Activated T-helper 1 cell treated with anti-CD3 and anti-CD28 coated beads, Interleukin-12 subunit alpha, Interleukin-12 subunit beta, Interleukin-2, Interleukin-4 antibody, amounts not matched to agents 30 ng/mL and 10 ng/mL and 1 ng/mL, durations not matched to agents 14 hours and 24 hours and 36 hours (primary cell): ENCODE measurements around the gene BABAM2. TPM values are rescaled to one million over a fixed set of nuclear protein-coding genes. Genes with fewer than 3 reads are reported as not detected.

Experiments used
- DNase-seq: peaks from one replicate; pipeline ENCODE4 v3.0.0; 2021; ENCODE audit warnings: low spot score
- H3K27ac Mint-ChIP-seq: one replicate; pipeline ENCODE4 v1.8.0; 2021; ENCODE audit warnings: mild to moderate bottlenecking, mixed read lengths
- H3K27me3 Mint-ChIP-seq: one replicate; pipeline ENCODE4 v1.8.0; 2022; ENCODE audit warnings: mild to moderate bottlenecking, moderate library complexity, mixed read lengths; ENCODE audit not compliant: insufficient read depth
- H3K36me3 Mint-ChIP-seq: one replicate; pipeline ENCODE4 v1.8.0; 2021; ENCODE audit warnings: low read depth, mixed read lengths
- H3K4me1 Mint-ChIP-seq: one replicate; pipeline ENCODE4 v1.8.0; 2021; ENCODE audit warnings: low read depth, mixed read lengths
- H3K4me3 Mint-ChIP-seq: one replicate; pipeline ENCODE4 v1.8.0; 2021; ENCODE audit warnings: mild to moderate bottlenecking, moderate library complexity, mixed read lengths
- H3K9me3 Mint-ChIP-seq: one replicate; pipeline ENCODE4 v1.8.0; 2021; ENCODE audit warnings: mixed read lengths
- intact Hi-C: fragments of 100-400 bp; cut with micrococcal nuclease; formaldehyde crosslinking; loops from one replicate; pipeline ENCODE4 v1.15.1; 2024
- total RNA-seq: library from RNA; stranded (reverse); gene quantifications from 2 replicates; pipeline ENCODE4 v1.2.3, GENCODE V29; 2022

The BABAM2 gene
- total RNA-seq, 1 donor from 2014 or later = 46.6 TPM

GRCh38 chr2:28269019-28269784 lies 378.7 kb downstream of the BABAM2 start:
- no peaks in the 10 kb centered on the region for H3K9me3 Mint-ChIP-seq
- no peaks in the 10 kb centered on the region for H3K27me3 Mint-ChIP-seq
- peaks cover 37% of the 10 kb centered on the region for H3K4me1 Mint-ChIP-seq
- no peak for DNase-seq
- H3K4me3 Mint-ChIP-seq = no peak overlapping the region
- no peak overlapping the region for H3K27ac Mint-ChIP-seq
- intact Hi-C loops = no loop called here
- peaks cover 6% of the 10 kb centered on the region for H3K36me3 Mint-ChIP-seq

GRCh38 chr2:28270456-28271152 lies 380.1 kb downstream of the BABAM2 start:
- Mint-ChIP-seq H3K27me3 (no peaks in the 10 kb centered on the region), H3K9me3 (no peaks in the 10 kb centered on the region), H3K27ac (peak overlapping the region; percentile 27), H3K4me3 (no peak overlapping the region), H3K36me3 (peaks cover 6% of the 10 kb centered on the region), H3K4me1 (peaks cover 51% of the 10 kb centered on the region)
- intact Hi-C loops = loop anchor here (1.0 kb wide), 1 partner anchor 18 kb away; no protein-coding TSS in a partner anchor
- DNase-seq = no peak

- intact Hi-C loops = loop anchor here (1.0 kb wide), 1 partner anchor 19 kb away; no protein-coding TSS in a partner anchor
- H3K36me3 Mint-ChIP-seq = peaks cover 5% of the 10 kb centered on the region
- H3K9me3 Mint-ChIP-seq = no peaks in the 10 kb centered on the region
- H3K4me1 Mint-ChIP-seq = peaks cover 59% of the 10 kb centered on the region
- no peaks in the 10 kb centered on the region for H3K27me3 Mint-ChIP-seq
- peak overlapping the region; percentile 43 for H3K4me3 Mint-ChIP-seq
- no peak for DNase-seq
- H3K27ac Mint-ChIP-seq = peak overlapping the region; percentile 27
Measured at GRCh38 chr2:28271231-28271918, 380.8 kb downstream of the BABAM2 start.

- peak overlapping the region; percentile 43 for H3K4me3 Mint-ChIP-seq
- intact Hi-C loops = loop anchor here (1.0 kb wide), 1 partner anchor 20 kb away; no protein-coding TSS in a partner anchor
- no peak for DNase-seq
- H3K27me3 Mint-ChIP-seq = no peaks in the 10 kb centered on the region
- H3K36me3 Mint-ChIP-seq = peaks cover 5% of the 10 kb centered on the region
- H3K4me1 Mint-ChIP-seq = peaks cover 64% of the 10 kb centered on the region
- H3K27ac Mint-ChIP-seq = peak overlapping the region; percentile 27
- no peaks in the 10 kb centered on the region for H3K9me3 Mint-ChIP-seq
Measured at GRCh38 chr2:28271919-28272250, 381.4 kb downstream of the BABAM2 start.

GRCh38 chr2:28273751-28274150 lies 383.2 kb downstream of the BABAM2 start:
- Mint-ChIP-seq H3K27ac (no peak overlapping the region), H3K4me3 (no peak overlapping the region), H3K4me1 (peaks cover 67% of the 10 kb centered on the region), H3K36me3 (peaks cover 17% of the 10 kb centered on the region), H3K9me3 (no peaks in the 10 kb centered on the region), H3K27me3 (peaks cover 3% of the 10 kb centered on the region)
- intact Hi-C loops = no loop called here
- DNase-seq = peak; percentile 9

- H3K4me1 Mint-ChIP-seq = peaks cover 67% of the 10 kb centered on the region
Measured at GRCh38 chr2:28274911-28275685, 384.6 kb downstream of the BABAM2 start.

GRCh38 chr2:28276076-28276618 lies 385.6 kb downstream of the BABAM2 start:
- intact Hi-C loops = loop anchor here (1.0 to 5.0 kb wide), 5 partner anchors 24 to 319 kb away; no protein-coding TSS in a partner anchor
- H3K27me3 Mint-ChIP-seq = peaks cover 6% of the 10 kb centered on the region
- DNase-seq = no peak
- H3K27ac Mint-ChIP-seq = peak overlapping the region; percentile 30
- H3K4me3 Mint-ChIP-seq = peak overlapping the region; percentile 41
- peaks cover 61% of the 10 kb centered on the region for H3K4me1 Mint-ChIP-seq
- peaks cover 19% of the 10 kb centered on the region for H3K36me3 Mint-ChIP-seq
- no peaks in the 10 kb centered on the region for H3K9me3 Mint-ChIP-seq

More at GRCh38 chr2:28274911-28275685, 384.6 kb downstream of the BABAM2 start:
- Mint-ChIP-seq H3K9me3 (no peaks in the 10 kb centered on the region), H3K36me3 (peaks cover 19% of the 10 kb centered on the region), H3K27me3 (peaks cover 3% of the 10 kb centered on the region), H3K27ac (no peak overlapping the region), H3K4me3 (peak overlapping the region; percentile 20)
- intact Hi-C loops = loop anchor here (5.0 kb wide), 1 partner anchor 318 kb away; no protein-coding TSS in a partner anchor
- DNase-seq = no peak

GRCh38 chr2:28276807-28277206 lies 386.3 kb downstream of the BABAM2 start:
- Mint-ChIP-seq H3K9me3 (no peaks in the 10 kb centered on the region), H3K27ac (no peak overlapping the region), H3K36me3 (peaks cover 22% of the 10 kb centered on the region), H3K4me1 (peaks cover 58% of the 10 kb centered on the region), H3K27me3 (peaks cover 6% of the 10 kb centered on the region), H3K4me3 (no peak overlapping the region)
- no peak for DNase-seq
- intact Hi-C loops = loop anchor here (1.0 to 5.0 kb wide), 5 partner anchors 25 to 320 kb away; no protein-coding TSS in a partner anchor

GRCh38 chr2:28277466-28277865 lies 386.9 kb downstream of the BABAM2 start:
- Mint-ChIP-seq H3K4me3 (no peak overlapping the region), H3K9me3 (no peaks in the 10 kb centered on the region), H3K27ac (no peak overlapping the region), H3K4me1 (peaks cover 54% of the 10 kb centered on the region), H3K27me3 (peaks cover 6% of the 10 kb centered on the region), H3K36me3 (peaks cover 22% of the 10 kb centered on the region)
- intact Hi-C loops = loop anchor here (5.0 kb wide), 1 partner anchor 320 kb away; no protein-coding TSS in a partner anchor
- DNase-seq = no peak

GRCh38 chr2:28279371-28279770 lies 388.8 kb downstream of the BABAM2 start:
- H3K27ac Mint-ChIP-seq = no peak overlapping the region
- intact Hi-C loops = loop anchor here (5.0 kb wide), 1 partner anchor 322 kb away; no protein-coding TSS in a partner anchor
- peaks cover 42% of the 10 kb centered on the region for H3K4me1 Mint-ChIP-seq
- H3K27me3 Mint-ChIP-seq = peaks cover 6% of the 10 kb centered on the region
- H3K9me3 Mint-ChIP-seq = no peaks in the 10 kb centered on the region
- H3K4me3 Mint-ChIP-seq = no peak overlapping the region
- H3K36me3 Mint-ChIP-seq = peaks cover 22% of the 10 kb centered on the region
- DNase-seq = no peak

- Mint-ChIP-seq H3K27me3 (peaks cover 6% of the 10 kb centered on the region), H3K27ac (no peak overlapping the region), H3K4me3 (no peak overlapping the region), H3K36me3 (peaks cover 24% of the 10 kb centered on the region), H3K4me1 (peaks cover 30% of the 10 kb centered on the region), H3K9me3 (no peaks in the 10 kb centered on the region)
- no peak for DNase-seq
- intact Hi-C loops = no loop called here
Measured at GRCh38 chr2:28280619-28281018, 390.1 kb downstream of the BABAM2 start.

GRCh38 chr2:28281739-28282138 lies 391.2 kb downstream of the BABAM2 start:
- Mint-ChIP-seq H3K4me1 (peaks cover 18% of the 10 kb centered on the region), H3K27me3 (peaks cover 6% of the 10 kb centered on the region), H3K27ac (no peak overlapping the region), H3K4me3 (no peak overlapping the region), H3K36me3 (peaks cover 25% of the 10 kb centered on the region), H3K9me3 (no peaks in the 10 kb centered on the region)
- intact Hi-C loops = no loop called here
- no peak for DNase-seq
